Urinary bladder (tissue), 4 donors: ENCODE measurements around the gene KMT5B. TPM values are rescaled to one million over a fixed set of nuclear protein-coding genes. Genes with fewer than 3 reads are reported as not detected.

Experiments used
- DNase-seq: peaks from one replicate; pipeline ENCODE4 v3.0.0-alpha.2; 2015; ENCODE audit errors: extremely low spot score
- H3K27ac ChIP-seq: one replicate; pipeline ENCODE4 v1.5.1; 2013; ENCODE audit warnings: low read depth, mild to moderate bottlenecking, moderate library complexity
- H3K36me3 ChIP-seq: one replicate; pipeline ENCODE4 v1.6.1; 2013; ENCODE audit warnings: mild to moderate bottlenecking, moderate library complexity; ENCODE audit not compliant: insufficient read depth
- H3K4me1 ChIP-seq: one replicate; pipeline ENCODE4 v1.6.1; 2013; ENCODE audit warnings: mild to moderate bottlenecking, moderate library complexity; ENCODE audit not compliant: insufficient read depth
- H3K4me3 ChIP-seq: one replicate; pipeline ENCODE4 v1.5.1; 2013; ENCODE audit warnings: low read depth, low read length
- WGBS: extraction: QIAGEN DNeasy Blood & Tissue Kit; methylation state at CpG from one replicate; pipeline ENCODE4 v1.1.7; 2013; 5-methylcytosine and 5-hydroxymethylcytosine counted together
- polyA plus RNA-seq: library from polyadenylated mRNA; stranded (reverse); fragments of 200-250 nt; gene quantifications from one replicate; pipeline ENCODE4 v1.2.3, GENCODE V29; 2013
- total RNA-seq: library from RNA; depleted of rRNA; stranded (reverse); fragments of >200 nt; gene quantifications from one replicate; pipeline ENCODE4 v1.2.3, GENCODE V29; 2014
- donor health status: healthy with polysubstance abuse.
- donor health status: healthy.

The KMT5B gene
- total and polyA plus RNA-seq, 2 donors, result 24.5 to 78.5 TPM

DNA sequence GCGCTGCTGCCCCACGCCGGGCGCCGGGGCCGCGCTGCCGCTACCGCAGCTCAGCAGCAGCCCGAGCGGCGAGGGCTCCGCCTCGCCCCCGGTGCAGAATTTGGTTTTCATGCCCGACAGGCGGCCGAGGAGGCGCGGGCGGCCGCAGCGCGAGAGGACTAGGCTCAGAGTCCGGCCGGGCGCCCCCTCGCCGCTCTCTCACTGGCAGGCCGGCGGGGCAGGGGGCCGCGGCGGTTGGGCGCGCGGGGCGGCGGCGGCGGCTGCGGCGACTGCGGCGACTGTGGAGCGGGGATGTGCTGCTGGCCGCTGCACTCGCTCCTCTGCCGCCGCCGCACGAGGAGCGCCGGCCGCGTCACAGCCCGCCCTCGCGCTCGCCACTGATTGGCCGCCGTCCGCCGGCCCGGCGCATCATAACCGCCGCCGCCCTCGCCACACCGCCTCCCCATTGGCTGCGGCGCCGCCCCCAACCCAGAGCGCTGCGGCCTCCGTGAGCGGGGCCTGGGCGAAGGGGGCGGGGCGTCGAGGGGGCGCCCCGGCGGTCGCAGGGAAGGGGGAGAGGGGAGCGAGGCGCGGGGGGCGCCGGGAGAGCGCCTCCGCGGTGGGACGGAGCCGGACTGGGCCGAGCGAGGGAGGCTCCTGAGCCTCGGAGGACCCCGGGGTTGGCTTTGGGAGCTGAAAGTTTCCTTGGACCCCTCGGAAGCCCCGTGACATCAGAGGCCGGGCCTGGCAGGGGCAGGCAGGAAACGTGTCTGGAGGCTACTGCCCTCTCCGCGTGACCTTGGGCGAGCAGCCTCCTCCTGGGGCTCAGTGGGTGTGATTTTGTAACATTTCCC lies 91.8 kb downstream of the KMT5B start, which contains the start of gene CHKA:
TSS of gene CHKA (minus strand) at position 322 of the 833 bp plus-strand sequence. CDS start at position 111, 211 bp downstream.
- no peak for DNase-seq
- under 1% methylated on average over 107 of the region's 107 CpGs for WGBS
- H3K4me1 ChIP-seq, result no peaks in the 10 kb centered on the region
- peak within 1 kb of the TSS; percentile 98 for H3K27ac ChIP-seq
- H3K36me3 ChIP-seq, result no peaks in the 10 kb centered on the region
- peak within 1 kb of the TSS; percentile 84 for H3K4me3 ChIP-seq

DNA sequence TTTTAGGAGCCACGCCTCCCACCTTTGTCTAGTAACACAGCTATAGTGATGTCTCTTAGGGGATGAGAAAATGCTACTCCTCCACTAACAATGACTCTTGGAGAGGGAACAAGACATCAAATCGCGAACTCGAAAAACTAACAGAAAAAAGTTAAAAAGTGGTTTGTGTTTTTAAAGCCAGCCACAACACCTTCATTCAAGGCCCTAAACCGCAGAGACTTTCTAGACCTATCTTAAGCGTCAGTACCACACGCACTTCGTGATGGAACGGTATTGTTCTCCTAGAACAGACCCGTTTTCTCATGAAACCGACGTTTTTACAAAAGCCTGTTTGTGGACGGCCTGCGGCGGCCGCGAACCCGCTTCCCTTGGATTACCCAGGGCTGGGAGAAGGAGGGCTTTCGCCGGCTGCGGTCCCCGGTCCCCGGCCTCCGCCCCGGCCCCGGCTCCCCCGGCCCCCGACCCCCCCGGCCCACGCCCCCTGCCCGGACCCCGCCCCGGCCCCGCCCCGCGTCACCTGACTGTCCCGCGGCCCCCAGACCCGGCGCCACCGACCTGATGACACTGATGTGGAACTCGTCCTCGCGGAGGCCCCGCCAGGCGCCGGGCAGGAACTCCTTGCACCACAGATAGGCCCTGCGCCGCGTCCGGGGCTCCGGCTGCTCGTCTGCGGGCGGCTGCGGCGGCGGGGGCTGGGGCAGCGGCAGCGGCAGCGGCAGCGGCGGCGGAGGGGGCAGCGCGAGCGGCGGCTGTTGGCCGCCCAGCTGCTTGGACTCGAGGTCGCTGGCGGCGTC lies 92.6 kb downstream of the KMT5B start:
- DNase-seq, result no peak
- Histone ChIP-seq H3K36me3 (peaks cover 2% of the 10 kb centered on the region), H3K4me3 (peak overlapping the region; percentile 84), H3K4me1 (no peaks in the 10 kb centered on the region), H3K27ac (peak overlapping the region; percentile 90)
- WGBS, result 2% methylated on average over 73 of the region's 73 CpGs

DNA sequence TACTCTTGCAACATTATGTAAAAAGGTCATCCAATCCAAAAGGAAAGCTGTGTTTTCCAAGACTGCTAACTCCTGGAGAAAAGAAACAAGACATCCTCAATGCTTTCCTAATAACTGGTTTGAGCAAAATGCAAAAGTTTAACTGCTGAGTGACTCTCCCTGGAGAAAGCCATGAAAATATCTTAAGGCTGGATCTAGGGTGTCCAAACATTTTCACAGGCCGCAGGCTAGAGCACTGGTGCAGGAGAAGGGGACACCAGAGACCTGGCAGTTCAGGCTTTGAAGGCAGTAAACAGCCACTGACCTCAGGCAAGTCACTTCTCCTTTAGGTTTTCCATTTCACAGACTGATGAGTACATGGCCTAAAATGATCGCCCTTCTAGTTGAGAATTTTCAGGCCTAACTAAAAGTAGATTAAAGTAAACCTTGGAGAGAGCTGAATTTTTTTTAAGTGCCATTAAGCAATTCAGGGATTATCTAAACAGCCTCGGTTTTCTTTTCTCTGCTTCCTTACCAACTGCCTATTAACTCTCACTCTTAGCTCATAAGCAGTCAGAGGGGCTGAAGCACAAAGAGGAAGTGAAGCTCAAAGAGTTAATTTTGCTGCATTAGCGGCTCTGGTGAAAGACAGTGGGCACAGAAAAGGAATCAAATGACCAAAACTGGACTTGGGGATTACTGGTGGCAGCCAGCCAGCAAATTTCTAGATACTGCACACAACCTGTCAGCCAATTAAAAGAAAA lies 94.2 kb downstream of the KMT5B start:
- Histone ChIP-seq H3K4me3 (no peak overlapping the region), H3K4me1 (no peaks in the 10 kb centered on the region), H3K27ac (peak overlapping the region; percentile 2), H3K36me3 (peaks cover 2% of the 10 kb centered on the region)
- no peak for DNase-seq
- 32% methylated on average over 4 of the region's 4 CpGs for WGBS

DNA sequence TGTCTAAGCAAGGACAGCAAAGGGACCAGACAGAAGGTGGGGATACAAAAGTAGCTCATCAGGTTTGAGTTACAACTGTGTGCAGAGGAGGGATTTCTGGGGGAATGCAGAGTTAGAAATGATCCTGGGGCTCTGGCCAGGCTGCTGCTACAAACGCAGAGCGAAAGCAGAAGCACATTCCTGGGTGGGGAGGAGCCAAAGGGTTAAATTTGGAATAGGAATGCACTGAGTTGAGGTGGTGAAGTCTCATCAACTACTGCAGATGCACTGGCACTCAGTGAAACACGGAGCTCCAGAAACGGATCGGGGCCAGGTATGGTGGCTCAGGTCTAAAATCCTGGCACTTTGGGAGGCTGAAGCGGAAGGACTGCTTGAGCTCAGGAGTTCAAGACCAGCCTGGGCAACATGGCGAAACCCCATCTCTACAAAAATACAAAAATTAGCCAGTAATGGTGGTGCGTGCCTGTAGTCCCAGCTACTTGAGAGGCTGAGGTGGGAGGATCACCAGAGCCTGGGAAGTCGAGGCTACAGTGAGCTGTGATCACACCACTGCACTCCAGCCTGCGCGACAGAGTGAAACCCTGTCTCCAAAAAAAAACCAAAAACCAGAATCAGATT lies 95.1 kb downstream of the KMT5B start:
- H3K27ac ChIP-seq, result peak overlapping the region; percentile 63
- no peak overlapping the region for H3K4me3 ChIP-seq
- 71% methylated on average over 11 of the region's 11 CpGs for WGBS
- H3K4me1 ChIP-seq, result no peaks in the 10 kb centered on the region
- peaks cover 2% of the 10 kb centered on the region for H3K36me3 ChIP-seq
- no peak for DNase-seq

DNA sequence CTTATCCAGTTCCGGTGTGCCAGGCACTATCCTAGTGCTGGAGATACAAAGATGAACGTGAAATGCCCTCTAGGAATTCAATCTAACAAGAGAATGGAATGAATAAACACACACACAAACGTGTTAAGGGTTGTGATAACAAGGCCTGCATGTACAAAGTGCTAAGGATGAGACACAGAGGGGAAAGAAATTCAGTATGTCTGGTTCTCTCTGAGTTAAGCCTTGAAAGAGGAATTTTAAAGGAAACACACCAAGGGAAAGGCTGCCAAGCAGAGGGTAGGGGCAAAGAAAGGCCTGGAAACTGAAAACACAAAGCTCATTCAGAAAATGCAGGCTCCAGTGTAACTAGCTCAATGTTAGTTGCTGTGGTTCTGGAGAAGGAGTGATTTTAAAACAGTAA lies 96.1 kb downstream of the KMT5B start:
- H3K4me3 ChIP-seq, result no peak overlapping the region
- H3K4me1 ChIP-seq, result no peaks in the 10 kb centered on the region
- H3K27ac ChIP-seq, result no peak overlapping the region
- 40% methylated on average over 3 of the region's 3 CpGs for WGBS
- H3K36me3 ChIP-seq, result peaks cover 2% of the 10 kb centered on the region
- no peak for DNase-seq

DNA sequence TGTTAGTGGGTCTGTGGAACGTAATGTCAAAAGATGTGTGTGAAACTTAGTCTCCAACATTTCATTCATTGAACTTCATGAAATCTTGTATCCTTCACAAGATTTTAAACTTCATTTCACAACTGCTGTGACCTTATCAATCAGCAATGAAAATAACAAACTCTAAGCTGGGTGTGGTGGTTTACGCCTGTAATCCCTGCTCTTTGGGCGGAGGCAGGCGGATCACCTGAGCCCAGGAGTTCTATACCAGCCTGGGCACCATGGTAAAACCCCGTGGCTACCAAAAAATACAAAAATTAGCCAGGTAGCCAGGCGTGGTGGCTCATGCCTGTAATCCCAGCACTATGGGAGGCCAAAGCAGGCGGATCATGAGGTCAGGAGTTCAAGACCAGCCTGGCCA lies 97.0 kb downstream of the KMT5B start:
- WGBS, result 93% methylated on average over 7 of the region's 7 CpGs
- Histone ChIP-seq H3K4me1 (no peaks in the 10 kb centered on the region), H3K36me3 (peaks cover 2% of the 10 kb centered on the region), H3K27ac (no peak overlapping the region), H3K4me3 (no peak overlapping the region)
- DNase-seq, result no peak

DNA sequence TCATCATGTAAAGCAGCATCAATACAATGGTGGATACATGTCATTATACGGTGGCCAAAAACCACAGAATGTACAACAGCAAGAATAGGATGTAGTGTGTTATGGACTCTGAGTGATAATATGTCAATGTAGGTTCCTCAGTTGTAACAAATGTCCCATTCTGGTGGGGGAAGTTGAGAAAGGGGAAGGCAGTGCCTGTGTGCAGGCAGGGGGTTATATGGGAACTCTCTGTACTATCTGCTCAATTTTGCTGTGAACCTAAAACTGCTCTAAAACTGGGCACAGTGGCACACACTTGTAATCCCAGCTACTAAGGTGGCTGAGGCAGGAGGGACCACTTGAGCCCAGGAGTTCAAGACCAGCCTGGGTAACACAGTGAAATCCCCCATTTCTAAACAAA lies 97.8 kb downstream of the KMT5B start:
- H3K4me1 ChIP-seq, result no peaks in the 10 kb centered on the region

DNA sequence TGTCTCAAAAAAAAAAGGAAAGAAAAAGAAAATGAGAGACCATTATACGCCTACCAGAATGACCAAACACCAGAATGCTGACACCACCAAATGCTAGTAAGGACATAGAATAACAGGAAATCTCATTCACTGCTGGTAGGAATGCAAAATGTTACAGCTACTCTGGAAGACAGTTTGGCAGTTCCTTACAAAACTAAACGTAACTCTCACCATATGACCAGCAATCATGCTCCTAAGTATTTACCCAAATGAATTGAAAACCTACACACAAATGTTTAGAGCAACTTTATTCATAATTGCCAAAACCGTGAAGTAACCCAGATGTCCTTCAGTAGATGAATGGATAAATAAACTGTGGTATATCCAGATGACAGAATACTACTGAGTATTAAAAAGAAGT lies 99.1 kb downstream of the KMT5B start:
- H3K4me3 ChIP-seq, result no peak overlapping the region
- peaks cover 2% of the 10 kb centered on the region for H3K36me3 ChIP-seq
- 44% methylated on average over 3 of the region's 3 CpGs for WGBS
- no peak overlapping the region for H3K27ac ChIP-seq
- DNase-seq, result no peak
- H3K4me1 ChIP-seq, result no peaks in the 10 kb centered on the region

More for the DNA sequence above, 97.8 kb downstream of the KMT5B start:
- no peak overlapping the region for H3K27ac ChIP-seq
- no peak for DNase-seq
- peaks cover 2% of the 10 kb centered on the region for H3K36me3 ChIP-seq
- 87% methylated on average over 1 of the region's 1 CpG for WGBS
- H3K4me3 ChIP-seq, result no peak overlapping the region

DNA sequence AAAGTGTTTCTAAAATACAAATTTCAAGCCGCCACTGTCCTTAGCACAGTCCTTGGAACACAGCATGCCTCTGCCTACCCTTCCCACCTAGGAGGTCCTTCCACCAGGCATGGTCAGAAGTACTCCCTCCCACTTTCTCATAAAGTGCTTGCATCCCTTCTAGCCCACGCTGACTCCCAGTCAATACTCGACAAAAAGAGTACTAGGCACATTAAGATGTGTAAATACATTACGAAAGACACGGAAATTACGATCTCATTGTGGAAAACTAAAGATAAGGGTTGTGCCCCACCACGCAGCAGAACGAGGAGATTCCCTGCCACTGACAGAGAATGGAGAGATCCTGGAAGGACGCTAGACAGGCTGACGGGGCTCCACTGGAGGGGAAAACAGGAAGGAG lies 105.4 kb downstream of the KMT5B start:
- no peaks in the 10 kb centered on the region for H3K36me3 ChIP-seq
- WGBS, result 67% methylated on average over 10 of the region's 10 CpGs
- no peaks in the 10 kb centered on the region for H3K4me1 ChIP-seq
- no peak overlapping the region for H3K27ac ChIP-seq
- no peak overlapping the region for H3K4me3 ChIP-seq
- DNase-seq, result no peak

DNA sequence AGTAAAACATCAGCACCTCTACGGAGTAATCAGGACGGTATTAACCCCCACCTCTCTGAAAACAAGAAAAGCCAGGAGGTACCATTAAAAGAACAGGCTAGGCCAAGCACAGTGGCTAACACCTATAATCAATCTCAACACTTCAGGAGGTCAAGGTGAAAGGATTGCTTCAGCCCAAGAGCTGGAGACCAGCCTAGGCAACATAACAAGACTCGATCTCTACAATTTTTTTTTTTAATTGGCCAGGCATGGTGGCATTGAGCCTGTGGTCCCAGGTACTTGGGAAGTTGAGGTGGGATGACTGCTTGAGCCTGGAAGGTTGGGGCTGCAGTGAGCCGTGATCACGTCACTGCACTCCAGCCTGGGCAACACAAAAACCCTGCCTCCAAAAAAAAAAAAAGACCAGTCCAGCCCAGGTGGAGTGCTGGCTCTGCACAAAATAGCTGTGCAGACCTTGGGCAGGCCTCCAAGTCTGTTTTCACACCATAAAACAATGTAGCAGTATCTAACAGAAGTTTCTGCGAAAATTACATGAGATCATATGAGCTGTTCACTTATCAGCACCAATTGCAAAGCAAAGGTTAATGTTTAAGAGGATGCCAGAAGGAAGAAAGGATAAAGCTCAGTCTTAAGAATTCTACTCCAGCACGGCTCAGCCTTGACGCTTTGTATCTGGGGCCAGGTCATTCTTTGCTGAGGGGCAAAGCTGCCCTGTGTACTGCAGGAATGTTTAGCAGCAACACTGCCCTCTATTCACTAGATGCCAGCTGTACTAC lies 106.7 kb downstream of the KMT5B start:
- WGBS, result 41% methylated on average over 8 of the region's 8 CpGs
- Histone ChIP-seq H3K27ac (no peak overlapping the region), H3K4me1 (no peaks in the 10 kb centered on the region), H3K4me3 (no peak overlapping the region), H3K36me3 (no peaks in the 10 kb centered on the region)
- DNase-seq, result no peak
